Neural cell (in vitro differentiated cells): ENCODE results near the gene FRMD1. TPM values are rescaled to one million over a fixed set of nuclear protein-coding genes. Genes with fewer than 3 reads are reported as not detected.

Experiments
- H2AFZ ChIP-seq: fragments of 200-600, 300-800 bp; sonication (generic), shearing (Covaris generic); 2 replicates; pipeline ENCODE4 v1.6.0; 2014; ENCODE audit warnings: low read depth, mild to moderate bottlenecking, antibody characterized with exemption, low read length, moderate library complexity
- H3F3A ChIP-seq: fragments of 200-600 bp; shearing (Covaris generic); 2 replicates; pipeline ENCODE4 v1.6.1; 2016; ENCODE audit warnings: mild to moderate bottlenecking, moderate library complexity, mixed read lengths, antibody characterized with exemption, low read length; ENCODE audit not compliant: insufficient read depth, poor library complexity, severe bottlenecking
- H3K27ac ChIP-seq: fragments of 200-600, 300-800 bp; sonication (generic), shearing (Covaris generic); 2 replicates; pipeline ENCODE4 v1.5.1; 2014; ENCODE audit warnings: mild to moderate bottlenecking, low read length, moderate library complexity
- H3K27me3 ChIP-seq: fragments of 300-800, 200-600 bp; sonication (generic), shearing (Covaris generic); 2 replicates; pipeline ENCODE4 v1.6.0; 2014; ENCODE audit warnings: mild to moderate bottlenecking, low read depth, low read length, moderate library complexity; ENCODE audit not compliant: insufficient read depth
- H3K36me3 ChIP-seq: fragments of 300-800, 200-600 bp; sonication (generic), shearing (Covaris generic); 2 replicates; pipeline ENCODE4 v1.5.1; 2014; ENCODE audit warnings: mild to moderate bottlenecking, antibody characterized with exemption, low read length, moderate library complexity; ENCODE audit not compliant: insufficient read depth
- H3K4me2 ChIP-seq: fragments of 300-800, 200-600 bp; sonication (generic), shearing (Covaris generic); 2 replicates; pipeline ENCODE4 v1.6.0; 2014; ENCODE audit warnings: mild to moderate bottlenecking, low read length
- H3K4me3 ChIP-seq: fragments of 300-800, 200-600 bp; sonication (generic), shearing (Covaris generic); 2 replicates; pipeline ENCODE4 v1.5.1; 2014; ENCODE audit warnings: mild to moderate bottlenecking, low read length, moderate library complexity
- H3K79me2 ChIP-seq: fragments of 200-600 bp; shearing (Covaris generic); replicated peaks from 2 replicates; pipeline ENCODE4 v1.6.0; 2014; ENCODE audit warnings: mild to moderate bottlenecking, low read length, moderate library complexity; ENCODE audit not compliant: insufficient read depth
- H3K9ac ChIP-seq: fragments of 300-800, 200-600 bp; sonication (generic), shearing (Covaris generic); 2 replicates; pipeline ENCODE4 v1.6.1; 2016; ENCODE audit warnings: mild to moderate bottlenecking, low read length, mixed read lengths
- H3K9me2 ChIP-seq: fragments of 200-600 bp; shearing (Covaris generic); 2 replicates; pipeline ENCODE4 v1.6.1; 2016; ENCODE audit warnings: mild to moderate bottlenecking, low read length, mixed read lengths; ENCODE audit not compliant: insufficient read depth
- H3K9me3 ChIP-seq: fragments of 200-600, 300-800 bp; sonication (generic), shearing (Covaris generic); 2 replicates; pipeline ENCODE4 v1.6.1; 2016; ENCODE audit warnings: mild to moderate bottlenecking, mixed run types, low read length, moderate library complexity, mixed read lengths
- H4K20me1 ChIP-seq: fragments of 200-600 bp; shearing (Covaris generic); 2 replicates; pipeline ENCODE4 v1.6.1; 2016; ENCODE audit warnings: mild to moderate bottlenecking, mixed run types; ENCODE audit not compliant: insufficient read depth
- CTCF ChIP-seq: fragments of 450-650 bp; IDR thresholded peaks from 2 replicates; pipeline ENCODE4 v1.5.1; 2014; ENCODE audit warnings: antibody characterized with exemption, mild to moderate bottlenecking, moderate library complexity; ENCODE audit not compliant: poor library complexity, severe bottlenecking
- EP300 ChIP-seq: fragments of 450-650 bp; conservative IDR thresholded peaks from 2 replicates; pipeline ENCODE4 v1.6.1; 2014; ENCODE audit warnings: antibody characterized with exemption, mild to moderate bottlenecking, moderate library complexity; ENCODE audit not compliant: poor library complexity, severe bottlenecking
- EZH2 ChIP-seq: fragments of 200-600, 300-800 bp; shearing (Covaris generic), sonication (generic); IDR thresholded peaks from 2 replicates; pipeline ENCODE4 v1.6.1; 2014; ENCODE audit warnings: antibody characterized with exemption, low read length, borderline replicate concordance, mild to moderate bottlenecking; ENCODE audit not compliant: insufficient read depth, poor library complexity, severe bottlenecking
- MXI1 ChIP-seq: fragments of 450-650 bp; conservative IDR thresholded peaks from 2 replicates; pipeline ENCODE4 v1.6.1; 2014; ENCODE audit warnings: antibody characterized with exemption, mild to moderate bottlenecking; ENCODE audit not compliant: poor library complexity, severe bottlenecking
- POLR2AphosphoS5 ChIP-seq: IDR thresholded peaks from 2 replicates; pipeline ENCODE4 v1.6.1; 2012
- RAD21 ChIP-seq: fragments of 450-650 bp; conservative IDR thresholded peaks from 2 replicates; pipeline ENCODE4 v1.6.1; 2014; ENCODE audit warnings: antibody characterized with exemption, mild to moderate bottlenecking, moderate library complexity
- REST ChIP-seq: IDR thresholded peaks from 2 replicates; pipeline ENCODE4 v1.6.1; 2012; ENCODE audit warnings: borderline replicate concordance
- SMC3 ChIP-seq: fragments of 450-650 bp; conservative IDR thresholded peaks from 2 replicates; pipeline ENCODE4 v1.6.1; 2014; ENCODE audit warnings: antibody characterized with exemption, mild to moderate bottlenecking, moderate library complexity; ENCODE audit not compliant: poor library complexity
- TAF1 ChIP-seq: IDR thresholded peaks from 2 replicates; pipeline ENCODE4 v1.6.1; 2012; ENCODE audit warnings: low read depth
- polyA plus RNA-seq: library from polyadenylated mRNA; depleted of rRNA; stranded (reverse); fragments of >200 nt; gene quantifications from 2 replicates; pipeline ENCODE4 v1.2.3, GENCODE V29; 2014

FRMD1 gene
- polyA plus RNA-seq, 1 donor from 2014 or later = not detected

GRCh38 chr6:168045141-168045691 is 33.8 kb downstream of the FRMD1 start:
- Histone ChIP-seq H4K20me1 (no peaks in the 10 kb centered on the region), H3K4me2 (no peak overlapping the region), H3K4me3 (no peak overlapping the region), H3K79me2 (no peaks in the 10 kb centered on the region), H2AFZ (no peak overlapping the region), H3K27me3 (no peaks in the 10 kb centered on the region), H3K9me3 (no peaks in the 10 kb centered on the region), H3K9me2 (no peaks in the 10 kb centered on the region), H3K27ac (no peak overlapping the region), H3F3A (no peaks in the 10 kb centered on the region), H3K36me3 (no peaks in the 10 kb centered on the region), H3K9ac (no peak overlapping the region)
- TF ChIP-seq RAD21 (no peak), SMC3 (no peak), EZH2 (no peak), POLR2AphosphoS5 (no peak), TAF1 (no peak)

- no peaks in the 10 kb centered on the region for H3K79me2 ChIP-seq
- no peak overlapping the region for H2AFZ ChIP-seq
- H4K20me1 ChIP-seq = no peaks in the 10 kb centered on the region
- H3K27ac ChIP-seq = no peak overlapping the region
- no peak overlapping the region for H3K4me2 ChIP-seq
- H3K27me3 ChIP-seq = no peaks in the 10 kb centered on the region
- no peaks in the 10 kb centered on the region for H3K9me2 ChIP-seq
- no peak for TF ChIP-seq REST
- TF ChIP-seq RAD21 = no peak
- no peak for TF ChIP-seq SMC3
- no peak for TF ChIP-seq EP300
- no peak for TF ChIP-seq EZH2
- no peak for TF ChIP-seq POLR2AphosphoS5
- no peak for TF ChIP-seq MXI1
- TF ChIP-seq CTCF = no peak
- TF ChIP-seq TAF1 = no peak
- H3K9me3 ChIP-seq = peaks cover under 1% of the 10 kb centered on the region
- H3K9ac ChIP-seq = no peak overlapping the region
- H3K36me3 ChIP-seq = no peaks in the 10 kb centered on the region
- no peak overlapping the region for H3K4me3 ChIP-seq
- no peaks in the 10 kb centered on the region for H3F3A ChIP-seq
These were observed 34.4 kb downstream of the FRMD1 start for GRCh38 chr6:168044521-168045130.
